BLaER1 treated with 17β-estradiol and CSF1 and Interleukin-3, amounts not matched to agents 10 nM and 100 nM (cell line): ENCODE results near the gene TMEM141.

Experiments
- H3K27ac ChIP-seq, 11 experiments: shearing (Covaris generic); formaldehyde crosslinking; 2 replicates each; pipeline ENCODE4 v1.8.1; 2022
- H3K27me3 ChIP-seq, 11 experiments: shearing (Covaris generic); formaldehyde crosslinking; 2 replicates each; pipeline ENCODE4 v1.8.1; 2022
- H3K36me3 ChIP-seq, 11 experiments: shearing (Covaris generic); formaldehyde crosslinking; 2 replicates each; pipeline ENCODE4 v1.8.1; 2022
- H3K4me1 ChIP-seq, 10 experiments: shearing (Covaris generic); formaldehyde crosslinking; 2 replicates each; pipeline ENCODE4 v1.8.1; 2022
- H3K4me2 ChIP-seq, 11 experiments: shearing (Covaris generic); formaldehyde crosslinking; 2 replicates each; pipeline ENCODE4 v1.8.1; 2022
- H3K4me3 ChIP-seq, 10 experiments: shearing (Covaris generic); formaldehyde crosslinking; 2 replicates each; pipeline ENCODE4 v1.8.1; 2022
- H3K9ac ChIP-seq, 11 experiments: shearing (Covaris generic); formaldehyde crosslinking; 2 replicates each; pipeline ENCODE4 v1.8.1; 2022
- H3K9me3 ChIP-seq, 11 experiments: shearing (Covaris generic); formaldehyde crosslinking; replicated peaks in 1 of 11; 2 replicates each; pipeline ENCODE4 v1.8.1; 2022
- H4K20me1 ChIP-seq, 11 experiments: shearing (Covaris generic); formaldehyde crosslinking; 2 replicates each; pipeline ENCODE4 v1.8.1; 2022
- Cebpa-rat ChIP-seq, 11 experiments: shearing (Covaris generic); IDR thresholded peaks; 2 replicates each; pipeline ENCODE4 v1.8.1; 2022

The TMEM141 gene

GRCh38 chr9:136790640-136791515 lies at the start of gene TMEM141:
TSS of gene TMEM141 (plus strand) at chr9:136791344. CDS start at chr9:136791371, 27 bp downstream.
- H3K27ac ChIP-seq: peak within 1 kb of the TSS; percentile 66 to 89 (median 83)
- peaks cover 36 to 78% (median 65%) of the 10 kb centered on the region in 10 experiments for H3K4me1 ChIP-seq
- H3K9ac ChIP-seq: peak within 1 kb of the TSS; percentile 77 to 91 (median 85)
- peak within 1 kb of the TSS; percentile 66 to 85 (median 75) for H3K4me3 ChIP-seq
- H3K36me3 ChIP-seq: peaks cover 0 to 24% (median 7%) of the 10 kb centered on the region in 11 experiments; a peak in 7 of 22 replicates
- TF ChIP-seq Cebpa-rat (IDR thresholded peaks at IDR 0.05): no peak
- H3K4me2 ChIP-seq: peak within 1 kb of the TSS; percentile 87 to 99 (median 96)
- H4K20me1 ChIP-seq: peaks cover 0 to 35% (median 18%) of the 10 kb centered on the region in 11 experiments; a peak in 16 of 22 replicates
- no peaks in the 10 kb centered on the region for H3K9me3 ChIP-seq
- peaks cover 0 to 4% (median 0%) of the 10 kb centered on the region in 11 experiments; a peak in 2 of 22 replicates for H3K27me3 ChIP-seq

GRCh38 chr9:136741883-136742571 lies 49.1 kb upstream of the TMEM141 start:
- H3K4me1 ChIP-seq: peaks cover 40 to 77% (median 68%) of the 10 kb centered on the region in 10 experiments
- no peaks in the 10 kb centered on the region for H3K36me3 ChIP-seq
- H3K27me3 ChIP-seq: peaks cover 0 to 39% (median 0%) of the 10 kb centered on the region in 11 experiments; a peak in 9 of 22 replicates
- H3K27ac ChIP-seq: peak overlapping the region in 1 of 11 experiments; percentile 46; a peak in 2 of 22 replicates
- TF ChIP-seq Cebpa-rat (IDR thresholded peaks at IDR 0.05): no peak
- peak overlapping the region; percentile 9 to 55 (median 30); a peak in 14 of 20 replicates for H3K4me3 ChIP-seq
- peaks cover 0 to 33% (median 8%) of the 10 kb centered on the region in 11 experiments; a peak in 8 of 22 replicates for H4K20me1 ChIP-seq
- H3K4me2 ChIP-seq: peak overlapping the region; percentile 87 to 99 (median 95)
- peak overlapping the region in 8 of 11 experiments; percentile 4 to 53 (median 42); a peak in 10 of 22 replicates for H3K9ac ChIP-seq
- H3K9me3 ChIP-seq: no peaks in the 10 kb centered on the region

- TF ChIP-seq Cebpa-rat (IDR thresholded peaks at IDR 0.05): no peak
- peaks cover 0 to 36% (median 8%) of the 10 kb centered on the region in 11 experiments; a peak in 8 of 22 replicates for H4K20me1 ChIP-seq
- H3K4me3 ChIP-seq: peak within 1 kb of the TSS; percentile 9 to 55 (median 30); a peak in 14 of 20 replicates
- no peaks in the 10 kb centered on the region for H3K9me3 ChIP-seq
- H3K27ac ChIP-seq: peak within 1 kb of the TSS in 1 of 11 experiments; percentile 46; a peak in 2 of 22 replicates
- peaks cover 41 to 84% (median 75%) of the 10 kb centered on the region in 10 experiments for H3K4me1 ChIP-seq
- peak within 1 kb of the TSS; percentile 87 to 99 (median 95) for H3K4me2 ChIP-seq
- H3K9ac ChIP-seq: peak within 1 kb of the TSS in 8 of 11 experiments; percentile 4 to 53 (median 42); a peak in 9 of 22 replicates
- peaks cover 0 to 47% (median 0%) of the 10 kb centered on the region in 11 experiments; a peak in 9 of 22 replicates for H3K27me3 ChIP-seq
- H3K36me3 ChIP-seq: no peaks in the 10 kb centered on the region
Measured at GRCh38 chr9:136742591-136743391, 48.4 kb upstream of the TMEM141 start, which contains the start of gene LCN10. TSS of gene LCN10 (minus strand) at chr9:136742940. CDS start at chr9:136742903, 37 bp downstream.

GRCh38 chr9:136743639-136744211 lies 47.4 kb upstream of the TMEM141 start:
- H3K27me3 ChIP-seq: peaks cover 0 to 49% (median 0%) of the 10 kb centered on the region in 11 experiments; a peak in 9 of 22 replicates
- H3K9ac ChIP-seq: peak overlapping the region in 1 of 11 experiments; percentile 5; a peak in 1 of 22 replicates
- peaks cover 0 to 39% (median 8%) of the 10 kb centered on the region in 11 experiments; a peak in 8 of 22 replicates for H4K20me1 ChIP-seq

GRCh38 chr9:136744773-136745172 lies 46.4 kb upstream of the TMEM141 start:
- Histone ChIP-seq H3K9me3 (no peaks in the 10 kb centered on the region), H3K36me3 (no peaks in the 10 kb centered on the region), H4K20me1 (peaks cover 0 to 47% (median 8%) of the 10 kb centered on the region in 11 experiments; a peak in 8 of 22 replicates), H3K4me2 (peak overlapping the region in 9 of 11 experiments; percentile 7 to 99 (median 97); a peak in 15 of 22 replicates), H3K4me3 (no peak overlapping the region), H3K4me1 (peaks cover 51 to 95% (median 91%) of the 10 kb centered on the region in 10 experiments), H3K9ac (0 out of 22 replicates have a peak overlapping the region, but pooled peaks of 2 of the 11 experiments have one; percentile 41 to 49), H3K27me3 (peaks cover 0 to 49% (median 0%) of the 10 kb centered on the region in 11 experiments; a peak in 9 of 22 replicates), H3K27ac (peak overlapping the region in 1 of 11 experiments; percentile 5; a peak in 1 of 22 replicates)
- TF ChIP-seq Cebpa-rat (IDR thresholded peaks at IDR 0.05): no peak

More at GRCh38 chr9:136743639-136744211, 47.4 kb upstream of the TMEM141 start:
- peak overlapping the region in 9 of 11 experiments; percentile 91 to 99 (median 97); a peak in 17 of 22 replicates for H3K4me2 ChIP-seq
- H3K36me3 ChIP-seq: no peaks in the 10 kb centered on the region
- no peak overlapping the region for H3K4me3 ChIP-seq
- TF ChIP-seq Cebpa-rat (IDR thresholded peaks at IDR 0.05): no peak
- no peak overlapping the region for H3K27ac ChIP-seq
- H3K9me3 ChIP-seq: no peaks in the 10 kb centered on the region
- H3K4me1 ChIP-seq: peaks cover 44 to 88% (median 84%) of the 10 kb centered on the region in 10 experiments

GRCh38 chr9:136745389-136746154 lies 45.6 kb upstream of the TMEM141 start:
- Histone ChIP-seq H4K20me1 (peaks cover 0 to 47% (median 8%) of the 10 kb centered on the region in 11 experiments; a peak in 8 of 22 replicates), H3K9me3 (no peaks in the 10 kb centered on the region), H3K4me2 (peak overlapping the region in 10 of 11 experiments; percentile 13 to 99 (median 95); a peak in 18 of 22 replicates), H3K27ac (peak overlapping the region in 1 of 11 experiments; percentile 38; a peak in 4 of 22 replicates), H3K27me3 (peaks cover 0 to 49% (median 0%) of the 10 kb centered on the region in 11 experiments; a peak in 9 of 22 replicates), H3K9ac (peak overlapping the region in 4 of 11 experiments; percentile 41 to 54 (median 50); a peak in 3 of 22 replicates), H3K4me3 (0 out of 20 replicates have a peak overlapping the region, but pooled peaks of 1 of the 10 experiments have one; percentile 14), H3K4me1 (peaks cover 56 to 98% (median 95%) of the 10 kb centered on the region in 10 experiments), H3K36me3 (no peaks in the 10 kb centered on the region)
- no peak for TF ChIP-seq Cebpa-rat (IDR thresholded peaks at IDR 0.05)
